ENCODE measurements around the gene SGCA.

DNA sequence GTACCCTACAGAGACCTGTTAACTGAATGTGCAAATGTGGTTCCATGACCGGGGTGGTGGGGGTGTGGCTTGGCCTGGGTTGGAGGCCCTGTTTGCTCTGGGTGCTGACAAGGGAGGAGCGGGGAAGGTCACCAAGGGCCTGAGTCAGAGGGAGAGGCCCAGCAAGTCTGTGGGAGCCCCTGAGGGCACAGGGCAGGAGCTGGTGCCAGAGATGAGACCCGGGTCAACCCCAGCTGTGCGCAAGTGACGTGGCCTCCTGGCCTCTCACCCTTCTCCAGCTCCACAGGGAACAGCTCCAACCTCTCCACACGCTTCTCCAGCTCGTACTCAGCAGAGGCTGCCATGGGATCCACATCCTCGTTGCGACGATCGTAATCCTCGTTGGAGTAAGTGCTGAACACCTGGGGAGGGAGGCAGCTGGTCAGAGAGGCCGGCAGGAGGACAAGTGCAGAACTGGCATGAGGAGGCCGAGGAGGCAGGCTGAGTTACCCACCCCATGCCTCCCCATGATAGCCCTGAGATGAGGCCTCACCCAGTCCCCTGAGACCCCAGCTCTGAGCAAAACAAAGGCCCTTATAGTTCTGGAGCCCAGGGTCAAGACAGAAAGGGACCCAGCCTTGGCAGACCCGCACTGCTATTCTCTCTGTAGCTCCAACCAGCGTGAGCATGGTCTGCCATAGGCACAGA lies 20.8 kb upstream of the SGCA start:
- TF ChIP-seq, protein P1, sequence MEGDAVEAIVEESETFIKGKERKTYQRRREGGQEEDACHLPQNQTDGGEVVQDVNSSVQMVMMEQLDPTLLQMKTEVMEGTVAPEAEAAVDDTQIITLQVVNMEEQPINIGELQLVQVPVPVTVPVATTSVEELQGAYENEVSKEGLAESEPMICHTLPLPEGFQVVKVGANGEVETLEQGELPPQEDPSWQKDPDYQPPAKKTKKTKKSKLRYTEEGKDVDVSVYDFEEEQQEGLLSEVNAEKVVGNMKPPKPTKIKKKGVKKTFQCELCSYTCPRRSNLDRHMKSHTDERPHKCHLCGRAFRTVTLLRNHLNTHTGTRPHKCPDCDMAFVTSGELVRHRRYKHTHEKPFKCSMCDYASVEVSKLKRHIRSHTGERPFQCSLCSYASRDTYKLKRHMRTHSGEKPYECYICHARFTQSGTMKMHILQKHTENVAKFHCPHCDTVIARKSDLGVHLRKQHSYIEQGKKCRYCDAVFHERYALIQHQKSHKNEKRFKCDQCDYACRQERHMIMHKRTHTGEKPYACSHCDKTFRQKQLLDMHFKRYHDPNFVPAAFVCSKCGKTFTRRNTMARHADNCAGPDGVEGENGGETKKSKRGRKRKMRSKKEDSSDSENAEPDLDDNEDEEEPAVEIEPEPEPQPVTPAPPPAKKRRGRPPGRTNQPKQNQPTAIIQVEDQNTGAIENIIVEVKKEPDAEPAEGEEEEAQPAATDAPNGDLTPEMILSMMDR (IDR thresholded peaks at IDR 0.05): no peak
- TF ChIP-seq POLR2A (IDR thresholded peaks at IDR 0.05): no peak

All from testis (tissue), 2 donors.